ENCODE results near the gene CHAT. TPM values are rescaled to one million over a fixed set of nuclear protein-coding genes. Genes with fewer than 3 reads are reported as not detected.

CHAT gene
- total and polyA plus RNA-seq, 2 donors (not counting 3 experiments of a cell fraction or from before 2014, with no cell fraction given), result not detected

- H3K9me3 ChIP-seq (replicated peaks; ENCODE audit: control insufficient read depth, insufficient read depth, low read length), result no peaks in the 10 kb centered on the region
- FAIRE-seq, result no peak
- intact Hi-C loops (cut with micrococcal nuclease), result no loop called here
- H2AFZ ChIP-seq (ENCODE audit: low read depth, low read length), result no peak overlapping the region
- no peak for TF ChIP-seq MAX (IDR thresholded peaks at IDR 0.05; ENCODE audit: insufficient read depth, insufficient read length)
- TF ChIP-seq CTCF (IDR thresholded peaks at IDR 0.05; ENCODE audit: extremely low read depth in 1 of 2, insufficient read depth in 1 of 2, low read depth in 1 of 2, low read length in 2 of 2), result no peak
- no peak for TF ChIP-seq FOS (IDR thresholded peaks at IDR 0.05; ENCODE audit: borderline replicate concordance, insufficient read depth, low read length)
- no peak for TF ChIP-seq JUN (IDR thresholded peaks at IDR 0.05; ENCODE audit: borderline replicate concordance, insufficient read depth, insufficient read length, low read depth)
- TF ChIP-seq EZH2 (IDR thresholded peaks at IDR 0.05; ENCODE audit: borderline replicate concordance, low read depth, low read length, severe bottlenecking), result no peak
- TF ChIP-seq POLR2AphosphoS5 (IDR thresholded peaks at IDR 0.05; ENCODE audit: insufficient read depth, low read depth, low read length), result no peak
- TF ChIP-seq GATA2 (IDR thresholded peaks at IDR 0.05; ENCODE audit: insufficient read depth, insufficient read length, low read depth, low read length), result no peak
- TF ChIP-seq POLR2A (IDR thresholded peaks at IDR 0.05; ENCODE audit: low read depth, low read length), result no peak
- no peak for TF ChIP-seq MYC (IDR thresholded peaks at IDR 0.05; ENCODE audit: low read depth, low read length)
- H3K4me3 ChIP-seq (replicated peaks in 1 of 3; ENCODE audit: insufficient read depth in 1 of 3, low read depth in 1 of 3, low read length in 3 of 3), result no peak overlapping the region
- H3K4me2 ChIP-seq (ENCODE audit: insufficient read depth, low read length), result no peak overlapping the region
- peaks cover 46 to 48% of the 10 kb centered on the region in 2 experiments for H3K27me3 ChIP-seq (ENCODE audit: control insufficient read depth in 2 of 2, insufficient read depth in 2 of 2, low read length in 2 of 2)
- POLR2A ChIA-PET, result no interaction called here
- no peaks in the 10 kb centered on the region for H3K79me2 ChIP-seq (ENCODE audit: control insufficient read depth, insufficient read depth, low read length)
- H3K4me1 ChIP-seq (ENCODE audit: control insufficient read depth, extremely low read depth, insufficient read depth, low read length), result no peaks in the 10 kb centered on the region
- CTCF ChIA-PET, result interaction anchor here (1.1 kb wide), 1 partner anchor 23 kb away, joined by 3 read pairs; no protein-coding TSS in a partner anchor
- no peaks in the 10 kb centered on the region for H3K36me3 ChIP-seq (ENCODE audit: control insufficient read depth in 2 of 2, extremely low read depth in 1 of 2, insufficient read depth in 2 of 2, low read length in 2 of 2)
- DNase-seq (ENCODE audit: low read depth, low spot score), result no peak
- dilution Hi-C loops (cut with MboI; ENCODE audit: extremely low pct_ligation_motif_present, low sequenced_read_pairs), result no loop called here
- no TSS peak for BruUV-seq (replicated peaks)
- no peaks in the 10 kb centered on the region for H4K20me1 ChIP-seq (replicated peaks; ENCODE audit: control insufficient read depth, extremely low read depth, insufficient read depth, low read length)
- no peak overlapping the region for H3K9ac ChIP-seq (replicated peaks; ENCODE audit: extremely low read depth, insufficient read depth, low read length)
- H3K27ac ChIP-seq (ENCODE audit: insufficient read depth, low read depth, low read length), result no peak overlapping the region
- no peaks in the 10 kb centered on the region for H3K9me1 ChIP-seq (replicated peaks; ENCODE audit: control insufficient read depth, extremely low read depth, insufficient read depth, low read length)
Measured at GRCh38 chr10:49616421-49617101, 2.7 kb downstream of the CHAT start.
